ENCODE results near the gene ADAT3. TPM values are rescaled to one million over a fixed set of nuclear protein-coding genes. Genes with fewer than 3 reads are reported as not detected.

Gene ADAT3
- total RNA-seq, 2 donors from 2014 or later: 1.7 to 4.0 TPM

DNA sequence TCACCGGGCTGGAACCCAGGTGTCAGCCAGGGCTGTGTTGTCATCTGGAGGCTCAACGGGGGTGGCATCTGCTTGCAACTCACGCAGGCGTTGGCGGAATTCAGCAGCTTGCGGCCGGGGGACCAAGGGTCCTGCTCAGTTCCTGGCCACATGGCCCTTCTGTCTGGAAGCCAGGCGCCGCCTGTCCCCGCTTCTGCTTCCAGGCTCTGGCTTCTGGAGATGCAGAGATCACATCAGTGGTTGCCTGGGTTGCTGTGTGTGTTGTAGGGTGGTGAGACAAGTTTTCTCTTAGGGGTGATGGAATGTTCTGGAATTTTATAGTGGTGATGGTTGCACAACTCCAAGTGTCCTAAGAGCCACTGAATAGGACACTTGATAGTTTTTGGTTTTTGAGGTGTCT, 5.0 kb downstream of the ADAT3 start:
- Histone ChIP-seq H3K4me3 (no peak overlapping the region), H3K4me1 (peaks cover 0 to 24% of the 10 kb centered on the region in 2 donors), H3K27me3 (no peaks in the 10 kb centered on the region), H3K9me3 (no peaks in the 10 kb centered on the region), H3K27ac (no peak overlapping the region), H3K36me3 (peaks cover 11% of the 10 kb centered on the region)
- TF ChIP-seq, protein P1, sequence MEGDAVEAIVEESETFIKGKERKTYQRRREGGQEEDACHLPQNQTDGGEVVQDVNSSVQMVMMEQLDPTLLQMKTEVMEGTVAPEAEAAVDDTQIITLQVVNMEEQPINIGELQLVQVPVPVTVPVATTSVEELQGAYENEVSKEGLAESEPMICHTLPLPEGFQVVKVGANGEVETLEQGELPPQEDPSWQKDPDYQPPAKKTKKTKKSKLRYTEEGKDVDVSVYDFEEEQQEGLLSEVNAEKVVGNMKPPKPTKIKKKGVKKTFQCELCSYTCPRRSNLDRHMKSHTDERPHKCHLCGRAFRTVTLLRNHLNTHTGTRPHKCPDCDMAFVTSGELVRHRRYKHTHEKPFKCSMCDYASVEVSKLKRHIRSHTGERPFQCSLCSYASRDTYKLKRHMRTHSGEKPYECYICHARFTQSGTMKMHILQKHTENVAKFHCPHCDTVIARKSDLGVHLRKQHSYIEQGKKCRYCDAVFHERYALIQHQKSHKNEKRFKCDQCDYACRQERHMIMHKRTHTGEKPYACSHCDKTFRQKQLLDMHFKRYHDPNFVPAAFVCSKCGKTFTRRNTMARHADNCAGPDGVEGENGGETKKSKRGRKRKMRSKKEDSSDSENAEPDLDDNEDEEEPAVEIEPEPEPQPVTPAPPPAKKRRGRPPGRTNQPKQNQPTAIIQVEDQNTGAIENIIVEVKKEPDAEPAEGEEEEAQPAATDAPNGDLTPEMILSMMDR (IDR thresholded peaks at IDR 0.05): no peak
- DNase-seq (ENCODE audit: low spot score): no peak

DNA sequence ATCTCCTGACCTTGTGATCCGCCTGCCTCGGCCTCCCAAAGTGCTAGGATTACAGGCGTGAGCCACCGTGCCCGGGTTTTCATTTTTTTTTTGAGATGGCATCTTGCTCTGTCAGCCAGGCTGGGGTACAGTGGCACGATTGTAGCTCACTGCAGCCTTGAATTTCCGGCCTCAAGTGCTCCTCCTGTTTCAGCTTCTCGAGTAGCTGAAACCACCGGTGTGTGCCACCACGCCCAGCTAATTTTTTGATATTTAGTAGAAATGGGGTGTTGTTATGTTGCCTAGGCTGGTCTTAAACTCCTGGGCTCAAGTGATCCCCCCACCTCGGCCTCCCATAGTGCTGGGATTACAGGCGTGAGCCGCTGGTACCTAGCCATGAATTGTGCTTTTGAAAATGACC, 5.9 kb downstream of the ADAT3 start:
- TF ChIP-seq, protein P1 (IDR thresholded peaks at IDR 0.05): no peak
- Histone ChIP-seq H3K27ac (no peak overlapping the region), H3K4me1 (peaks cover 0 to 18% of the 10 kb centered on the region in 2 donors), H3K36me3 (peaks cover 11% of the 10 kb centered on the region), H3K4me3 (no peak overlapping the region), H3K9me3 (no peaks in the 10 kb centered on the region), H3K27me3 (no peaks in the 10 kb centered on the region)
- no peak for DNase-seq (ENCODE audit: low spot score)

DNA sequence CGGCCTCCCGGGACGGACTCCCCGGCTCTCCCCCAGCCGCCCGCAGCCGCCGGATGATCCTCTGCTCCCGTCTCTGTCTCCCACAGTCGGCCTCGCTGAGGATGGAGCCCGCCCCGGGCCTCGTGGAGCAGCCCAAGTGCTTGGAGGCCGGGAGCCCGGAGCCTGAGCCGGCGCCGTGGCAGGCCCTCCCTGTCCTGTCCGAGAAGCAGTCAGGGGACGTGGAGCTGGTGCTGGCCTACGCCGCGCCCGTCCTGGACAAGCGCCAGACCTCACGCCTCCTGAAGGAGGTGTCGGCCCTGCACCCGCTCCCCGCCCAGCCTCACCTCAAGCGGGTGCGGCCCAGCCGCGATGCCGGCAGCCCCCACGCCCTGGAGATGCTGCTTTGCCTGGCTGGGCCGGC, 6.8 kb downstream of the ADAT3 start:
- TF ChIP-seq, protein P1 (IDR thresholded peaks at IDR 0.05): no peak
- no peaks in the 10 kb centered on the region for H3K9me3 ChIP-seq
- H3K27ac ChIP-seq: no peak overlapping the region
- no peak overlapping the region for H3K4me3 ChIP-seq
- H3K36me3 ChIP-seq: peaks cover 11% of the 10 kb centered on the region
- no peak for DNase-seq (ENCODE audit: low spot score)
- peaks cover 0 to 15% of the 10 kb centered on the region in 2 donors for H3K4me1 ChIP-seq
- no peaks in the 10 kb centered on the region for H3K27me3 ChIP-seq

DNA sequence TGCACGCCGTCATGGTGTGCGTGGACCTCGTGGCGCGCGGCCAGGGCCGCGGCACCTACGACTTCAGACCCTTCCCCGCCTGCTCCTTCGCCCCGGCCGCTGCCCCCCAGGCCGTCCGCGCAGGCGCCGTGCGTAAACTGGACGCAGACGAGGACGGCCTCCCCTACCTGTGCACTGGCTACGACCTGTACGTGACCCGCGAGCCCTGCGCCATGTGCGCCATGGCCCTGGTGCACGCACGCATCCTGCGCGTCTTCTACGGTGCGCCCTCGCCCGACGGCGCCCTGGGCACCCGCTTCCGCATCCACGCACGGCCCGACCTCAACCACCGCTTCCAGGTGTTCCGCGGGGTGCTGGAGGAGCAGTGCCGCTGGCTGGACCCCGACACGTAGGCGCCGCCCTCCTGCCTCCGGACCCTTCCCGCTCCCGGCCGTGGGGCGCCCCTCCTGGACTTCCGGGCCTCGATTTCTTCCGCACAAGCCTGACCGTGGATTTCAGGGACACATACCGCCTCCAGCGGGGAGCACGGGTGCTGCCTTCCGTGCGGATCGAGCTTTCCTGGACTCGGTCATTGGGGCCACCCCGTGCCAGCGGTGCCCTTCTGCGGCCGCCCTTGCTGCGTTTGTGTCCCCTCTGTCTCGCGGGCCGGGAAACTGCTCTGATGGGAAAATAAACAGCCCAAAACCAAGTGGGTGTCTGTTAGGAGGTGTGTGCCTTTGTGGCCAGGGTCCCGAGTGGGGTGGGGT, 7.7 kb downstream of the ADAT3 start:
- Histone ChIP-seq H3K27ac (no peak overlapping the region), H3K4me1 (peaks cover 0 to 10% of the 10 kb centered on the region in 2 donors), H3K9me3 (no peaks in the 10 kb centered on the region), H3K36me3 (peaks cover 17% of the 10 kb centered on the region), H3K4me3 (no peak overlapping the region), H3K27me3 (no peaks in the 10 kb centered on the region)
- no peak for DNase-seq (ENCODE audit: low spot score)
- TF ChIP-seq, protein P1 (IDR thresholded peaks at IDR 0.05): no peak

- no peaks in the 10 kb centered on the region for H3K27me3 ChIP-seq
- H3K36me3 ChIP-seq: peaks cover 27% of the 10 kb centered on the region
- no peaks in the 10 kb centered on the region for H3K9me3 ChIP-seq
- H3K27ac ChIP-seq: no peak overlapping the region
- DNase-seq (ENCODE audit: low spot score): no peak
- peaks cover 0 to 8% of the 10 kb centered on the region in 2 donors for H3K4me1 ChIP-seq
- TF ChIP-seq, protein P1 (IDR thresholded peaks at IDR 0.05): no peak
- no peak overlapping the region for H3K4me3 ChIP-seq
These were observed 8.8 kb downstream of the ADAT3 start for GRCh38 chr19:1913781-1914577.
